Measurements from ENCODE around the gene LENG8. TPM values are rescaled to one million over a fixed set of nuclear protein-coding genes. Genes with fewer than 3 reads are reported as not detected.

The LENG8 gene
- total RNA-seq, 1 donor from 2014 or later: 39.1 TPM

- DNase-seq (ENCODE audit: low read depth): no peak
- H3K4me3 ChIP-seq (ENCODE audit: low read depth, low read length): peak overlapping the region; percentile 80
- TF ChIP-seq, protein P1, sequence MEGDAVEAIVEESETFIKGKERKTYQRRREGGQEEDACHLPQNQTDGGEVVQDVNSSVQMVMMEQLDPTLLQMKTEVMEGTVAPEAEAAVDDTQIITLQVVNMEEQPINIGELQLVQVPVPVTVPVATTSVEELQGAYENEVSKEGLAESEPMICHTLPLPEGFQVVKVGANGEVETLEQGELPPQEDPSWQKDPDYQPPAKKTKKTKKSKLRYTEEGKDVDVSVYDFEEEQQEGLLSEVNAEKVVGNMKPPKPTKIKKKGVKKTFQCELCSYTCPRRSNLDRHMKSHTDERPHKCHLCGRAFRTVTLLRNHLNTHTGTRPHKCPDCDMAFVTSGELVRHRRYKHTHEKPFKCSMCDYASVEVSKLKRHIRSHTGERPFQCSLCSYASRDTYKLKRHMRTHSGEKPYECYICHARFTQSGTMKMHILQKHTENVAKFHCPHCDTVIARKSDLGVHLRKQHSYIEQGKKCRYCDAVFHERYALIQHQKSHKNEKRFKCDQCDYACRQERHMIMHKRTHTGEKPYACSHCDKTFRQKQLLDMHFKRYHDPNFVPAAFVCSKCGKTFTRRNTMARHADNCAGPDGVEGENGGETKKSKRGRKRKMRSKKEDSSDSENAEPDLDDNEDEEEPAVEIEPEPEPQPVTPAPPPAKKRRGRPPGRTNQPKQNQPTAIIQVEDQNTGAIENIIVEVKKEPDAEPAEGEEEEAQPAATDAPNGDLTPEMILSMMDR (conservative IDR thresholded peaks at IDR 0.05; ENCODE audit: low read depth, low read length): no peak
Measured at GRCh38 chr19:54451331-54451871, 2.4 kb downstream of the LENG8 start.

DNA sequence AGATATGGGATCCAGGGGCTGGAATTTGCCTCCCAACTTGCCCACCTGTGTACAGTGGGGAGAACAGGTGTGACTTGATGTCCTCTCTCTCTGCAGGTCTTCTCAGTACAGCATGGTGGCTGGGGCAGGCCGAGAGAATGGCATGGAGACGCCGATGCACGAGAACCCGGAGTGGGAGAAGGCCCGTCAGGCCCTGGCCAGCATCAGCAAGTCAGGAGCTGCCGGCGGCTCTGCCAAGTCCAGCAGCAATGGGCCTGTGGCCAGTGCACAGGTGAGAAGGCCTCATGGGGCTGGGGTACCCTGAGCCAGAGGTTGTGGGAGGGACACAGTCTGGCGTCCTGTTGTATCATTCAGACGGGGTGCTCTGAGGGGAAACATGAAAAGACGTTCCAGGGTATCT lies 3.0 kb downstream of the LENG8 start:
- H3K4me3 ChIP-seq (ENCODE audit: low read depth, low read length): no peak overlapping the region
- TF ChIP-seq, protein P1 (conservative IDR thresholded peaks at IDR 0.05; ENCODE audit: low read depth, low read length): no peak
- no peak for DNase-seq (ENCODE audit: low read depth)

- TF ChIP-seq, protein P1 (conservative IDR thresholded peaks at IDR 0.05; ENCODE audit: low read depth, low read length): no peak
- H3K4me3 ChIP-seq (ENCODE audit: low read depth, low read length): no peak overlapping the region
- no peak for DNase-seq (ENCODE audit: low read depth)
Measured at GRCh38 chr19:54452626-54453025, 3.6 kb downstream of the LENG8 start.

DNA sequence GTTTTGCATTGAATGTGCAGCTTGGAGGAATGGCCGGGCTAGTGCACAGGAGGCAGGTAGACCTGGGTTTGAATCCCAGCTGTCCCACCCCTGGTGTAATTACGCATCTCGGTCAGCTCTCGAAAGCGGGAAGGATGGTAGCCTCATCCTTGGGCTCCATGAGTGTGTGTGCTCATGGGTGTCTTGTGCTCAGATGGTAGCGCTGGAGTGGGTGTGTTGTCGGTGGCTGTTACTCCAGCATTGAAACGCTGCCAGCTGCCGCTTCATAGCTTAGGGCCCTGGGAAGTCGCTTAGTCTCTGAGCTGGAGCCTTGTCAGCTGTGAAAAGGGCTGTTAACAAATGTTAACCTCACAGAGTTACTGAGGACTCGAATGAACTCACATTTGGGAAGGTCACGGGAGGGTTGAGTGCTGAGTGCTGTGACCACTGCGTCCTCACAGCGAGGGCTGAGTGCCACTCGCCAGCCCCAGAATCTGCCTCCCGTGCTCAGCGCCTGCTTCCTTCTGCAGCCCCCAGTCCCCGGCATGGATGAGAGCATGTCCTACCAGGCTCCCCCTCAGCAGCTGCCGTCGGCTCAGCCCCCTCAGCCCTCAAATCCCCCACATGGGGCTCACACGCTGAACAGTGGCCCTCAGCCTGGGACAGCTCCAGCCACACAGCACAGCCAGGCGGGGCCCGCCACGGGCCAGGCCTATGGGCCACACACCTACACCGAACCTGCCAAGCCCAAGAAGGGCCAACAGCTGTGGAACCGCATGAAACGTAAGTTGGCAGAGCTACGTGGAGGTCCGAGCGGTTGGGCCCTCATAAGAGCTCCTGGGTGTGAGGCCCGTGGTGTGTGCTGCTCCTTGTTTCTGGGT lies 5.2 kb downstream of the LENG8 start:
- DNase-seq (ENCODE audit: low read depth): no peak
- TF ChIP-seq, protein P1 (conservative IDR thresholded peaks at IDR 0.05; ENCODE audit: low read depth, low read length): no peak
- no peak overlapping the region for H3K4me3 ChIP-seq (ENCODE audit: low read depth, low read length)

DNA sequence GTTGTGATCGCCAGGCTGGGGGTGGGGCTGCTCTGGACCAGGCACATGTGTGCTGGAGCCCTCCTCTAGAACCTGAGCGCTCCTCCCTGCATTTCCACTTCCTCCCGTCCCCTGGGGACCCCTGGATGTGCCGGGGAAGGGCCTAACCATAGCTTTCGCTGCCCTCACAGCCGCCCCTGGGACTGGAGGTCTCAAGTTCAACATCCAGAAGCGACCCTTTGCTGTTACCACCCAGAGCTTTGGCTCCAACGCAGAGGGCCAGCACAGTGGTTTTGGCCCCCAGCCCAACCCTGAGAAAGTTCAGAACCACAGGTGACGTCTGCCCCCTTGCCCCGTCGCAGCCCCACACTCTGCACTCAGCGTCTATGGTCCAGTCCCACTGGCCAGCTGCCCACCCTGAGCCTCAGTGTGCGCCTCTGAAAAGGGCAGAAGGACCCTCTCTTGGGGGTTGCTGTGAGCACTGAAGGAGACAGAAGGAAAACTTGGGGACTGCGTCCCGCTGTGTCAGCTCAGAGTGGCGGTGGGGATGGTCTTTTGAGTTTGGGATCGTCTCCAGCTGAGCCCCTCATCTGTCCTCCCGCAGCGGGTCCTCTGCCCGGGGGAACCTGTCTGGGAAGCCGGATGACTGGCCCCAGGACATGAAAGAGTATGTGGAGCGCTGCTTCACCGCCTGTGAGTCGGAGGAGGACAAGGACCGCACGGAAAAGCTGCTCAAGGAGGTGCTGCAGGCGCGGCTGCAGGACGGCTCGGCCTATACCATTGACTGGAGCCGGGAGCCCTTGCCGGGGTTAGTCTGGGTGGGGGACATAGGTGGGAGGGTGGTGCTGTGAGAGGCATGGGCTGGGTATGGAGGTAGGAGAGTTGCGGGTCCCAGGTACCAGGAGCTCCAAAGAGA lies 6.0 kb downstream of the LENG8 start:
- TF ChIP-seq, protein P1 (conservative IDR thresholded peaks at IDR 0.05; ENCODE audit: low read depth, low read length): no peak
- no peak overlapping the region for H3K4me3 ChIP-seq (ENCODE audit: low read depth, low read length)
- DNase-seq (ENCODE audit: low read depth): no peak

GRCh38 chr19:54455786-54456422 lies 6.9 kb downstream of the LENG8 start:
- DNase-seq (ENCODE audit: low read depth): no peak
- no peak overlapping the region for H3K4me3 ChIP-seq (ENCODE audit: low read depth, low read length)
- TF ChIP-seq, protein P1 (conservative IDR thresholded peaks at IDR 0.05; ENCODE audit: low read depth, low read length): no peak
